ENCODE measurements around the gene PKN1. TPM values are rescaled to one million over a fixed set of nuclear protein-coding genes. Genes with fewer than 3 reads are reported as not detected.

Gene PKN1
- total RNA-seq, 1 experiment from 2014 or later: 170 TPM

GRCh38 chr19:14496029-14496833 lies 63.1 kb downstream of the PKN1 start, which contains the start of gene GIPC1 (continued):
- TF ChIP-seq ZNF281 (CRISPR knock-in tag; IDR thresholded peaks at IDR 0.05): no peak
- no peak for TF ChIP-seq PRRX2 (CRISPR knock-in tag; IDR thresholded peaks at IDR 0.05)
- no peak for TF ChIP-seq AR (CRISPR knock-in tag; IDR thresholded peaks at IDR 0.05)
- no peak for TF ChIP-seq RORB (CRISPR knock-in tag; IDR thresholded peaks at IDR 0.05)
- TF ChIP-seq ATF2 (CRISPR knock-in tag; IDR thresholded peaks at IDR 0.05; ENCODE audit: borderline replicate concordance, low read depth): no peak
- no peak for TF ChIP-seq ZNF532 (CRISPR knock-in tag; IDR thresholded peaks at IDR 0.05; ENCODE audit: borderline replicate concordance)
- TF ChIP-seq FOXJ3 (CRISPR knock-in tag; IDR thresholded peaks at IDR 0.05; ENCODE audit: borderline replicate concordance): no peak
- TF ChIP-seq MYBL2 (CRISPR knock-in tag; IDR thresholded peaks at IDR 0.05): no peak
- no peak for TF ChIP-seq ZNF416 (CRISPR knock-in tag; IDR thresholded peaks at IDR 0.05)
- no peak for TF ChIP-seq TEAD4 (CRISPR knock-in tag; IDR thresholded peaks at IDR 0.05)
- no peak for TF ChIP-seq AFF4 (CRISPR knock-in tag; IDR thresholded peaks at IDR 0.05; ENCODE audit: borderline replicate concordance)
- TF ChIP-seq EMX1 (CRISPR knock-in tag; IDR thresholded peaks at IDR 0.05): no peak
- TF ChIP-seq ZNF396 (CRISPR knock-in tag; IDR thresholded peaks at IDR 0.05; ENCODE audit: borderline replicate concordance): no peak
- peak; percentile 93 for TF ChIP-seq SP1 (CRISPR knock-in tag; conservative IDR thresholded peaks at IDR 0.05)
- no peak for TF ChIP-seq ZNF671 (CRISPR knock-in tag; IDR thresholded peaks at IDR 0.05)

Measured in WTC11 (cell line).